CD4-positive, alpha-beta T cell treated with Interleukin-10 for 1 hour (primary cell): ENCODE results near the gene CBR3.

Experiments
- DNase-seq: peaks from one replicate; pipeline ENCODE4 v3.0.0-alpha.2; 2020

Gene CBR3

DNA sequence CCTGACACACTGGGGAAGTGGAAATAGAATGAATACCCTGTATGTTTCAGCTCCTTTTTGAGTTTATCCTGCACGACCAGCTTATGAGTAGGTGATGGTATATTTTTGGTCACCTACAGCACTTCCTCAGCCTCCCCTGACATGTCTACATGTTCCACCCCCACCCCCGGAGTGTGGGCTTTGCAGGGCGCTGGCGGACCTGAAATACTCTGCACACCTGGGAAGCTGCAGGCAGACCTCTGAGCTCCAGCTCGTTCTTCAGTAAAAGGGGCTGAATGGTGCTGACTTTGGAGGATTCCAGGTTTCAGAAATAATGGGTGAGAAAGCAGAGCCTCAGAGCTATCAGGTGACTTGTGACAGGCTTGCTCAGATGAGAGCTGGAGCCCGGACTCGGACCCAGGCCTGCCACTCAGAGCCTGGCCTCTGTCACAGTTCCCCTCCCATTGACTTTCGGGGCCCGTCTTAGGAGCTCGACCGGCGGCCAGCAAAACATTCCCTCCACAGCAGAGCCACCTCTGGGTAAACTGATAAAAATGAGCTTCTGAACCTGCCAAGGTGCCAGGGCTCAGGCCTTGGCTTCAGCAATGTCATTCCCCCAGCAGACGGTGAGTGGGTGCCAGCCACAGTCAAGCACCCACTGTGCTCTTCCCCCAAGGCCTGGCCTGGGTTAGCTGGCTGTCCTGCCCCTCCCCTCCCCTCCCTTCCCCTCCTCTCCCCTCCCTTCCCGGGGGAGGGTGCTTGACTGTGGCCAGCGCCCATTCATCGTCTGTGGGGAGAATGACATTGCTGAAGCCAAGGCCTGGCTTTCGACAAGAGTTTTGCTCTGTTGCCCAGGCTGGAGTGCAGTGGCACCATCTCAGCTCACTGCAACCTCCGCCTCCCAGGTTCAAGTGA lies 51.9 kb downstream of the CBR3 start:
- DNase-seq: no peak

- no peak for DNase-seq
Measured at GRCh38 chr21:36188081-36188681, 53.3 kb downstream of the CBR3 start.

DNA sequence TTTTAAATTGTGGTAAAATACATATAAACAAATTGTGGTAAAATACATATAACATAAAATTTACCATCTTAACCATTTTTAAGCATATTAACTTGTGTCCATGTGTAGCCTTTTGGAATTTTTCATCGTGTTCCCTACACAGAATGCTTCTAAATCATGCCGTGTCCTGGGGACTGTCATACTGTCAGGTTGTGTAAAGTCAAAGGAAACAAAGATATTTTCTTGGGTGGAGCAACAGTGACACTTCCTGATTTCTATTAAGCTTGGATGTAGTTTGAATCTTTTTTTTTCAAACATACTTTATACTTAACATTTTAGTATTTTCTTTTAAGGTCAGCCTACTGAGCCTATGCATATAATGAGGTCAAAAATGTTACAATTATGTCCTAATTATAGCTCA lies 54.1 kb downstream of the CBR3 start:
- DNase-seq: no peak

DNA sequence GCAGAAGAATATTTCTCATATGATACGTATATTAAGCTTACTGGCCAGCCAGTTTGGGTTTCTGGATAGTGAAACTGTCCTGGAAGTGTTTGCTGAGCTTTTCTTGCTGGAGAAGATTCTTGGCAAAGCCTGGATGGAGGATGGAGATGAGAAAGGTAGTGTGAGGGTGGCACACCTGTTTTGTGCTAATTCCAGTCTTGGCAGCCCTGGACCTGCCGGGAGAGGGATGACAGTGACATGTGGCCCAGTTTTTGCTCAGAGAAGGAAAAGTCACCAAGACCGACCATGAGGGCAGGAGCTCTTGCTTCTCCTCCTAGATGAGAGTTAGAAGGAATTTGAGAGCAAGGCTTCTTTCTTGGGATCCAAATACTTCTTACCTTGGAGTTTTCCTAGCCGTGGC lies 55.9 kb downstream of the CBR3 start:
- DNase-seq: no peak

DNA sequence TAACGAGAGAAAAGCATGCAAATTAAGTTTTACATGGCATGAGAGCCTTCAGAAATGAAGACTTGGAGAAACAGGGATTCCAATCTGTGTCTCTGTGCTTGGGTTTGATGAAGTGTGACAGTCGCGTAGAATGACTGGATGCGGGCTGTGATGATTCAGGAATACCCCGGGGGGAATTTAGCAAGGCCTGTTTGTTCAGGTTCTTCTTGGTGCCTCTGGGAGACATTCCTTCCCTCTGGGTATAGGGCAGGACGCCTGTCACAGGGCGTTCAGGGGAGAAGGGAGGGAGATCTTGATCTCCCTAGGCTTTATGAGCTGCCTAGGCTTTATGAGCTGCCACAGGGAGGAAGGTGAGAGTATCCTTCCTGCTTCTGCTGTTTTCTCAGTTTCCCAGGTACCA lies 58.3 kb downstream of the CBR3 start:
- DNase-seq: no peak

DNA sequence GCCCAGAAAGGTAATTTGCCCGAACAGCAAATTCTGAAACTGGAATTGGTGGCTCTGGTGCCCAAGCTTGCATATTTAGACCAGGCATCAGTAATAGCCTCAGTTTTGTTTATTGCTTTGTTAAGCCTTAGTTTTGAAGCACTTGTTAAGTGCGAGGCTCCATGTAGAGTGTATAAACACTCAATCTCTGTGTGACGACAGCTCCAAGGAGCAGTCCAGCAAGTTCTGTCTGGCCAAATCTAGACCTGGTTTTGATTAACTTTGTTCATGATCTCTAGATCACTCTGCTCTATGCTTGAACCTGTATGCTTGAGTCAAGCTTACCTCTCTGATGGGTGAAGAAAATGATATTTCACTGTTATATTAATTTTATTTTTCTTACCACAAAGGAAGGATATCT lies 59.1 kb downstream of the CBR3 start:
- DNase-seq: no peak

DNA sequence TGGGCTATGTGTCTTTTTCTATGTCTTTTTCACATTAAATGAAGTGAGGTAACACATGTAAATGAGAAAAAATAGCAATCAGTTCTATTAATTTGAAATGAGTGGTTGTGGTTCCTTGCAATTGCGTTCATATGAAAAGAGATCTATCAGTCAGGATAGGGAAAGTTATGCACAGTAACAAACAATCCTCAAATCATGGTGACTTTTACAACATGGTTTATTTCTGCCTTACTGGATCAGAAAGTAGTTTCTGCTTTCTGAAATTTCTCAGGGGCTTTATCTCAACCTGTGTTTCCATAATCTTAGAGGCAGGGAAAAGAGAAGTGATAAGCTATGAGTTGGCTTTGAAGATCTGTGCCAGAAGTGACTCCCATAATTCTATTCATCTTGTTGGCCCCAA lies 60.7 kb downstream of the CBR3 start:
- no peak for DNase-seq
